ENCODE measurements around the gene COL5A1.

COL5A1 gene

DNA sequence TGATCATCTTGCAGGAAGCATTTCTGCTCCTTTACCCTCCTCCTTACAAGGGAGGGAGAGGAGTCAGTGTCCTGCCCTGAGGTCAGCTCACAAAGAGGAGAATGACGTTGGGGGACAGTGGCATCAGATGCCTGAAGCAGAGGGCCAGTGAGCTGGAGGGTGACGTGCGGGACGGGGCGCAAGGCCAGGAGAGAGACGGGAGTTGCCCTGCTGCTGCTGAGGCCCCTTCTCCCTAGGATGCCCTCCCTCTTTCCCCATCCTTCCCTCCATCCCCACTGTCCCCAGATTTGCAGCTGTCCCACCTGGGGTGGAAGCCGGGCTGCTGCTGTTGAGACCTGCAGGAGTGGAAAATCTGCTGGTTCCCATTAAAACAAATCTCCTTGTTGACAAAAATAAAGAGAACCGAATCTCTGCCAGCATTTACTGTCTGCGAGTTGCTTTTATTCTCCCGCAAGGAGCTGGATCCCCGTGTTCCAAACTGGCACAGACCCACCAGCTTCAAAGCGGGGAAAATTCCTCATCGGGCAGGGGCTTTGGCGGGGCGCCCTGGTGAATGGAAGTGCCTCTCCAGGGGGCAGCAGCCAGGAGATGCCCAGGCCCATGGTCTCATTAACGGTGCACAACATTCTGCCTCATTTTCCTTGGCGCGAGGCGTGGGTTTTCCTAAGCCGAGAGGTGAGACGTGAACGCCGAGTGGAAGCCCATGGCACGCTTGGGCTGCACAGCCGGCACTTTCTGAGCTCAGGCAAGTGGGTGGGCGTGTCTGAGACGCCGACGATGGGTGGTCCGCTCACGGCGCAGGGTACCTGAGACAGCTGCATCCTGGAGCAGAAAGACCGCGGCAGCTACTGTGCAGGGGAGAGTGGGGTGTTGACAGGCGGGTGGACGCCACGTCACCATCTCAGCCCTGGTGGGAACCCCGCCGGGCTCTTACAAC, 13.9 kb upstream of the COL5A1 start:
- Histone ChIP-seq H3K4me3 (replicated peaks; ENCODE audit: insufficient read depth, low read length) (no peak overlapping the region), H3K27ac (replicated peaks) (no peak overlapping the region), H3K27me3 (ENCODE audit: insufficient read depth, poor library complexity, severe bottlenecking) (peaks cover 7% of the 10 kb centered on the region)
- DNase-seq (ENCODE audit: low read depth in 1 of 2, low spot score in 1 of 2): no peak
- no peak for TF ChIP-seq GABPA (IDR thresholded peaks at IDR 0.05; ENCODE audit: low read depth)

DNA sequence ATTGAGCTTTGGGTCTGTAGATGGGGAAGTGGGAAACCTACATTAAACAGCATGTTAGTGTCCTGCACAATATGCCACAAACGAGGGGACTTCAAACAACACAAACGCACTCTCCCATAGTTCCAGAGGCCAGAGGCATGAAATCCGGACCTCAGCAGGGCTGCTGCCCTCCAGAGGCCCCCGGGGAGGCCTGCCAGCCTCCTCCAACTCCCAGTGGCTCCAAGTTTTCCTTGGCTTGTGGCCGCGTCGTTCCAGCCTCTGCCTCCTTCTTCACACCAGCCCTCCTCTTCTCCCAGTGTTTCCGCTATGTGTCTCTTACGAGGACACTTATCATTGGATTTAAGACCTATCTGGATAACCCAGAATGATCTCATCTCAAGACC, 13.3 kb upstream of the COL5A1 start:
- Histone ChIP-seq H3K27me3 (ENCODE audit: insufficient read depth, poor library complexity, severe bottlenecking) (peaks cover 7% of the 10 kb centered on the region), H3K27ac (replicated peaks) (no peak overlapping the region)

DNA sequence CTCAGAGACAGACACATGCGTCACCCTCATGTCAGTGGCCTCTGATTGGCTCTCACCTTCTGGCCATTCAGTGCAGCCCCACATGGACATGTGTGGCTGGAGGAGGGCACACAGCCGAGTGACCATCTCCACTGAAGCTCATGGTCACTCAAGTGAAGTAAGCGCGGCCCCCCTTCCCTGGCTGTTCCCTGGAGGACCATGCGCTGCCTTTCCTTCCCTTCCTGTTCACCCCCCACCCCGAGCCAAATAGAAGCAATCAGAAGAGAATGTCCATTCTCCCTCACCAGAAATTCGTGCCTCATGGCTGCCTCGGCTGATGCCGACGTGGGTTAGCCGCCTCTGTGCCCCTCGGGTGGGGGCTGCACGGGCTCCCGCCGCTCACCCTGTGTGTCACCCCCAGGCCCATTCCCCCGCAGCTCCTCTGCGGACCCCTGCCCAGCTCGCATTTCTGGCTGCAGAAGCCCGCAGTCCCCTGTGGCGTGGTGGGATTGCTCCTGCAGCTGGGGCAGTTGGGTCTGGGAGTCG, 12.5 kb upstream of the COL5A1 start:
- no peak for TF ChIP-seq SPI1 (IDR thresholded peaks at IDR 0.05; ENCODE audit: borderline replicate concordance, low read depth)
- TF ChIP-seq, protein P1, sequence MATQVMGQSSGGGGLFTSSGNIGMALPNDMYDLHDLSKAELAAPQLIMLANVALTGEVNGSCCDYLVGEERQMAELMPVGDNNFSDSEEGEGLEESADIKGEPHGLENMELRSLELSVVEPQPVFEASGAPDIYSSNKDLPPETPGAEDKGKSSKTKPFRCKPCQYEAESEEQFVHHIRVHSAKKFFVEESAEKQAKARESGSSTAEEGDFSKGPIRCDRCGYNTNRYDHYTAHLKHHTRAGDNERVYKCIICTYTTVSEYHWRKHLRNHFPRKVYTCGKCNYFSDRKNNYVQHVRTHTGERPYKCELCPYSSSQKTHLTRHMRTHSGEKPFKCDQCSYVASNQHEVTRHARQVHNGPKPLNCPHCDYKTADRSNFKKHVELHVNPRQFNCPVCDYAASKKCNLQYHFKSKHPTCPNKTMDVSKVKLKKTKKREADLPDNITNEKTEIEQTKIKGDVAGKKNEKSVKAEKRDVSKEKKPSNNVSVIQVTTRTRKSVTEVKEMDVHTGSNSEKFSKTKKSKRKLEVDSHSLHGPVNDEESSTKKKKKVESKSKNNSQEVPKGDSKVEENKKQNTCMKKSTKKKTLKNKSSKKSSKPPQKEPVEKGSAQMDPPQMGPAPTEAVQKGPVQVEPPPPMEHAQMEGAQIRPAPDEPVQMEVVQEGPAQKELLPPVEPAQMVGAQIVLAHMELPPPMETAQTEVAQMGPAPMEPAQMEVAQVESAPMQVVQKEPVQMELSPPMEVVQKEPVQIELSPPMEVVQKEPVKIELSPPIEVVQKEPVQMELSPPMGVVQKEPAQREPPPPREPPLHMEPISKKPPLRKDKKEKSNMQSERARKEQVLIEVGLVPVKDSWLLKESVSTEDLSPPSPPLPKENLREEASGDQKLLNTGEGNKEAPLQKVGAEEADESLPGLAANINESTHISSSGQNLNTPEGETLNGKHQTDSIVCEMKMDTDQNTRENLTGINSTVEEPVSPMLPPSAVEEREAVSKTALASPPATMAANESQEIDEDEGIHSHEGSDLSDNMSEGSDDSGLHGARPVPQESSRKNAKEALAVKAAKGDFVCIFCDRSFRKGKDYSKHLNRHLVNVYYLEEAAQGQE (IDR thresholded peaks at IDR 0.05; ENCODE audit: insufficient replicate concordance, low read depth): no peak
- TF ChIP-seq, protein P2, sequence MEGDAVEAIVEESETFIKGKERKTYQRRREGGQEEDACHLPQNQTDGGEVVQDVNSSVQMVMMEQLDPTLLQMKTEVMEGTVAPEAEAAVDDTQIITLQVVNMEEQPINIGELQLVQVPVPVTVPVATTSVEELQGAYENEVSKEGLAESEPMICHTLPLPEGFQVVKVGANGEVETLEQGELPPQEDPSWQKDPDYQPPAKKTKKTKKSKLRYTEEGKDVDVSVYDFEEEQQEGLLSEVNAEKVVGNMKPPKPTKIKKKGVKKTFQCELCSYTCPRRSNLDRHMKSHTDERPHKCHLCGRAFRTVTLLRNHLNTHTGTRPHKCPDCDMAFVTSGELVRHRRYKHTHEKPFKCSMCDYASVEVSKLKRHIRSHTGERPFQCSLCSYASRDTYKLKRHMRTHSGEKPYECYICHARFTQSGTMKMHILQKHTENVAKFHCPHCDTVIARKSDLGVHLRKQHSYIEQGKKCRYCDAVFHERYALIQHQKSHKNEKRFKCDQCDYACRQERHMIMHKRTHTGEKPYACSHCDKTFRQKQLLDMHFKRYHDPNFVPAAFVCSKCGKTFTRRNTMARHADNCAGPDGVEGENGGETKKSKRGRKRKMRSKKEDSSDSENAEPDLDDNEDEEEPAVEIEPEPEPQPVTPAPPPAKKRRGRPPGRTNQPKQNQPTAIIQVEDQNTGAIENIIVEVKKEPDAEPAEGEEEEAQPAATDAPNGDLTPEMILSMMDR (IDR thresholded peaks at IDR 0.05; ENCODE audit: insufficient read depth, low read length): no peak
- TF ChIP-seq POLR2AphosphoS5 (IDR thresholded peaks at IDR 0.05; ENCODE audit: low read depth): no peak
- no peak for TF ChIP-seq GABPA (IDR thresholded peaks at IDR 0.05; ENCODE audit: low read depth)

More for the DNA sequence above, 13.3 kb upstream of the COL5A1 start:
- TF ChIP-seq POLR2AphosphoS5 (IDR thresholded peaks at IDR 0.05; ENCODE audit: low read depth) (no peak), GABPA (IDR thresholded peaks at IDR 0.05; ENCODE audit: low read depth) (no peak), SPI1 (IDR thresholded peaks at IDR 0.05; ENCODE audit: borderline replicate concordance, low read depth) (no peak)
- TF ChIP-seq, protein P2 (IDR thresholded peaks at IDR 0.05; ENCODE audit: insufficient read depth, low read length): no peak
- TF ChIP-seq, protein P1 (IDR thresholded peaks at IDR 0.05; ENCODE audit: insufficient replicate concordance, low read depth): no peak
- no peak for DNase-seq (ENCODE audit: low read depth in 1 of 2, low spot score in 1 of 2)
- H3K4me3 ChIP-seq (replicated peaks; ENCODE audit: insufficient read depth, low read length): no peak overlapping the region

DNA sequence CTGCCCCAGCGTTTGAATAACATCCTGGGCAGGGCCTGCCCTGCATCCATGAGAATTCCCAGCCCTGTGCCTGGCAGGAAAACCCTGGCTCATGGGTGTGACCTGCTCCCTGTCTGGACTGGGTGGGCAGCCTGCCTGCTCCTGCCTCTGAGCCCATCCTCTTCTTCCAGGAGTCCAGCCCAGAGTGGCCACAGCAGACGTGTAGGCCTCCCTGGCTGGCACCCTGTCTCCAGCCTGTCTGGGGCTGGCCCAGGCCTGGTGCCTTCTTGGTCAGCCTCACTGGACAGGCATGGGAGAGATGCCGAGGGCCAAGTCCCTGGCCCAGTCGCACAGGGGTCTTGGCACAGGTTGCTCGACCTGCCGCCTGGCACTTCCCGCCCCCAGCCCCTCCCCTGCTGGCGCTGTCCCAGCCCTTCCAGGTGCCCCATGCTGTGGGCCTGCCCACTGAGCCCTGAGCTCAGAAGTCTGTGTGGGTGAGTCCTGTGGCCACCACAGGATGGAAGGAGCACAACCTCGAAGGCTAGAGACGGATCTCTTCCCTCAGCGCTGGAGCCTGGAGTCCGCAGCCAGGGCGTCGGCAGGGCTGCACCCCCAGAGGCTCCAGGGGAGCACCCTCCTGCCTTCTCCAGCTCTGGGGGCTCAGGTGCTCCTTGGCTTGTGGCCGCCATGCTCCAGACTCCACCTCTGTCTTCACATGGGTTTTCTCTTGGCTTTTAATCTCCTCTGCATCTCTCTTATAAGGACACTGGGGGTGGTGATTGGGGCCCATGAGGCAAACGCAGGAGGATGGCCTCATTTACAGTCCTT, 11.8 kb upstream of the COL5A1 start:
- H3K4me3 ChIP-seq (replicated peaks; ENCODE audit: insufficient read depth, low read length): no peak overlapping the region
- no peak overlapping the region for H3K27ac ChIP-seq (replicated peaks)
- peaks cover 7% of the 10 kb centered on the region for H3K27me3 ChIP-seq (ENCODE audit: insufficient read depth, poor library complexity, severe bottlenecking)
- TF ChIP-seq, protein P2 (IDR thresholded peaks at IDR 0.05; ENCODE audit: insufficient read depth, low read length): no peak
- TF ChIP-seq POLR2AphosphoS5 (IDR thresholded peaks at IDR 0.05; ENCODE audit: low read depth) (no peak), GABPA (IDR thresholded peaks at IDR 0.05; ENCODE audit: low read depth) (no peak), SPI1 (IDR thresholded peaks at IDR 0.05; ENCODE audit: borderline replicate concordance, low read depth) (no peak)
- TF ChIP-seq, protein P1 (IDR thresholded peaks at IDR 0.05; ENCODE audit: insufficient replicate concordance, low read depth): no peak
- DNase-seq (ENCODE audit: low read depth in 1 of 2, low spot score in 1 of 2): no peak

More for the DNA sequence above, 12.5 kb upstream of the COL5A1 start:
- H3K27ac ChIP-seq (replicated peaks): no peak overlapping the region
- H3K4me3 ChIP-seq (replicated peaks; ENCODE audit: insufficient read depth, low read length): no peak overlapping the region
- DNase-seq (ENCODE audit: low read depth in 1 of 2, low spot score in 1 of 2): no peak
- H3K27me3 ChIP-seq (ENCODE audit: insufficient read depth, poor library complexity, severe bottlenecking): peaks cover 7% of the 10 kb centered on the region

Data from HL-60 (cell line).